Activated B cell treated with CpG ODN at 0.5 μM for 24 hours (primary cell): ENCODE data around the gene MAN1B1. TPM values are rescaled to one million over a fixed set of nuclear protein-coding genes. Genes with fewer than 3 reads are reported as not detected.

Experiments
- ATAC-seq: fragments of 200-7000 bp; cut with Tn5 transposase; one replicate; pipeline ENCODE4 v1.10.0; 2021; ENCODE audit warnings: low read depth, mild to moderate bottlenecking, moderate library complexity
- CTCF ChIA-PET: fragments of 350-600 bp; sonication (Branson Sonifier 250); formaldehyde crosslinking; loops from one replicate; lab custom pipeline; 2021; ENCODE audit warnings: antibody characterized with exemption; lab: Charles Lee
- POLR2A ChIA-PET: fragments of 350-600 bp; sonication (Branson Sonifier 250); formaldehyde crosslinking; loops from one replicate; lab custom pipeline; 2021; ENCODE audit warnings: antibody characterized with exemption; lab: Charles Lee
- DNase-seq: peaks from one replicate; pipeline ENCODE4 v3.0.0; 2022
- H3K27ac Mint-ChIP-seq: one replicate; pipeline ENCODE4 v1.8.0; 2020; ENCODE audit warnings: mixed read lengths
- H3K27me3 Mint-ChIP-seq: one replicate; pipeline ENCODE4 v1.8.0; 2021; ENCODE audit warnings: mixed read lengths
- H3K36me3 Mint-ChIP-seq: one replicate; pipeline ENCODE4 v1.8.0; 2021; ENCODE audit warnings: low read depth, mixed read lengths
- H3K4me1 Mint-ChIP-seq: one replicate; pipeline ENCODE4 v1.8.0; 2021; ENCODE audit warnings: mixed read lengths
- H3K4me3 Mint-ChIP-seq: one replicate; pipeline ENCODE4 v1.8.0; 2020; ENCODE audit warnings: mild to moderate bottlenecking, mixed read lengths
- H3K9me3 Mint-ChIP-seq: one replicate; pipeline ENCODE4 v1.8.0; 2020; ENCODE audit warnings: mixed read lengths
- CTCF ChIP-seq: fragments of 200-600 bp; IDR thresholded peaks from one replicate; pipeline ENCODE4 v1.8.0; 2022; ENCODE audit warnings: antibody characterized with exemption, mild to moderate bottlenecking
- intact Hi-C: fragments of 100-400 bp; cut with micrococcal nuclease; formaldehyde crosslinking; loops from one replicate; pipeline ENCODE4 v1.15.1; 2024
- total RNA-seq: library from RNA; stranded (reverse); gene quantifications from 2 replicates; pipeline ENCODE4 v1.2.3, GENCODE V29; 2022

The MAN1B1 gene
- total RNA-seq, 1 donor from 2014 or later: 37.7 TPM

DNA sequence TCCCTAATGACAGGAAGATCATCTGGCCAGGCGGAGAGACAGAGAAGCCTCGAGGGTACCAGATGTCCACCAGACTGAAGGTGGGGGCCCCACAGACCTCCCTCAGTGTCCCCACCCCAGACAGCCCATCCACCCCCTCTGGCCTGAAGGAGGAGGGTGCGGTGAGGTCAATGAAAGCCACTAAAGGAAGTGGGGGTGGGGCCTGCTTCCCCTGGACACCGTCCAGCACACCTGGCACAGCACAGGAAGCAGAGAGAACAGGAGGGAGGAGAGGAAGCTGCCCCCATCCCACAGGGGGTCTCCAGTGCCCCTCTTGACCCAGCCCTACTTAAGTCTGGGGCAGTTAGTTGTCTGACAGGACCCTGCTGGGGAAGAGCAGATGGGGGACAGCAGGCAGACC is 71.8 kb downstream of the MAN1B1 start:
- Mint-ChIP-seq H3K27ac (no peak overlapping the region), H3K27me3 (peaks cover 36% of the 10 kb centered on the region), H3K4me3 (no peak overlapping the region), H3K36me3 (no peaks in the 10 kb centered on the region), H3K9me3 (no peaks in the 10 kb centered on the region), H3K4me1 (peaks cover 24% of the 10 kb centered on the region)
- intact Hi-C loops: no loop called here
- ATAC-seq (no peak), DNase-seq (no peak)
- ChIA-PET POLR2A (no interaction called here), CTCF (no interaction called here)
- no peak for TF ChIP-seq CTCF

Other genes with a start within 250 kb of the MAN1B1 start
- 1.0 and 1.6 TPM in 2 replicates for gene AJM1, start 244.5 kb upstream of the MAN1B1 start, total RNA-seq
- 58.8 and 64.6 TPM in 2 replicates for gene PHPT1, start 237.6 kb upstream of the MAN1B1 start, total RNA-seq
- gene MAMDC4, start 234.6 kb upstream of the MAN1B1 start, total RNA-seq: 5.2 and 6.1 TPM in 2 replicates
- gene EDF1, start 220.7 kb upstream of the MAN1B1 start, total RNA-seq: 282 and 298 TPM in 2 replicates
- gene TRAF2, start 200.5 kb upstream of the MAN1B1 start, total RNA-seq: 49.7 and 58.2 TPM in 2 replicates
- 81.5 and 82.1 TPM in 2 replicates for gene FBXW5, start 142.2 kb upstream of the MAN1B1 start, total RNA-seq
- gene C8G, start 141.7 kb upstream of the MAN1B1 start, total RNA-seq: 0.69 and 3.4 TPM in 2 replicates
- gene LCN12, start 134.7 kb upstream of the MAN1B1 start, total RNA-seq: 2.4 TPM in 2 replicates
- not detected in 2 replicates for gene PTGDS, start 109.5 kb upstream of the MAN1B1 start, total RNA-seq
- not detected in 2 replicates for gene LCNL1, start 104.0 kb upstream of the MAN1B1 start, total RNA-seq
- gene PAXX, start 94.6 kb upstream of the MAN1B1 start, total RNA-seq: 43.4 and 47.8 TPM in 2 replicates
- not detected in 2 replicates for gene CLIC3, start 90.4 kb upstream of the MAN1B1 start, total RNA-seq
- gene ABCA2, start 58.7 kb upstream of the MAN1B1 start, total RNA-seq: 4.5 and 7.5 TPM in 2 replicates
- gene FUT7, start 54.9 kb upstream of the MAN1B1 start, total RNA-seq: 3.9 and 5.0 TPM in 2 replicates
- 0.18 TPM in 1 of 2 replicates, not detected in the other for gene NPDC1, start 40.8 kb upstream of the MAN1B1 start, total RNA-seq
- gene ENTPD2, start 32.9 kb upstream of the MAN1B1 start, total RNA-seq: not detected in 2 replicates
- 0.80 and 0.81 TPM in 2 replicates for gene SAPCD2, start 16.4 kb upstream of the MAN1B1 start, total RNA-seq
- gene UAP1L1, start 9.5 kb upstream of the MAN1B1 start, total RNA-seq: 13.4 and 17.2 TPM in 2 replicates
- 254 and 259 TPM in 2 replicates for gene DPP7, start 27.7 kb downstream of the MAN1B1 start, total RNA-seq
- 0.22 TPM in 1 of 2 replicates, not detected in the other for gene GRIN1, start 52.2 kb downstream of the MAN1B1 start, total RNA-seq
- 0.31 TPM in 1 of 2 replicates, not detected in the other for gene LRRC26, start 83.1 kb downstream of the MAN1B1 start, total RNA-seq
- gene TMEM210, start 85.1 kb downstream of the MAN1B1 start, total RNA-seq: not detected in 2 replicates
- 75.7 and 93.9 TPM in 2 replicates for gene ANAPC2, start 101.6 kb downstream of the MAN1B1 start, total RNA-seq
- 71.9 and 76.8 TPM in 2 replicates for gene SSNA1, start 101.7 kb downstream of the MAN1B1 start, total RNA-seq
- gene TPRN, start 113.8 kb downstream of the MAN1B1 start, total RNA-seq: 9.3 and 11.4 TPM in 2 replicates
- 32.7 and 34.1 TPM in 2 replicates for gene TMEM203, start 118.7 kb downstream of the MAN1B1 start, total RNA-seq
- 27.5 and 38.7 TPM in 2 replicates for gene NDOR1, start 118.7 kb downstream of the MAN1B1 start, total RNA-seq
- gene RNF208, start 135.3 kb downstream of the MAN1B1 start, total RNA-seq: 1.1 and 1.9 TPM in 2 replicates
- 0.39 and 0.53 TPM in 2 replicates for gene CYSRT1, start 138.2 kb downstream of the MAN1B1 start, total RNA-seq
- not detected in 2 replicates for gene RNF224, start 140.5 kb downstream of the MAN1B1 start, total RNA-seq
- not detected in 2 replicates for gene SLC34A3, start 143.9 kb downstream of the MAN1B1 start, total RNA-seq
- 182 and 197 TPM in 2 replicates for gene TUBB4B, start 154.3 kb downstream of the MAN1B1 start, total RNA-seq
- 0.37 TPM in 1 of 2 replicates, not detected in the other for gene STPG3, start 164.3 kb downstream of the MAN1B1 start, total RNA-seq
- gene NELFB, start 168.3 kb downstream of the MAN1B1 start, total RNA-seq: 56.1 and 58.2 TPM in 2 replicates
- gene TOR4A, start 190.7 kb downstream of the MAN1B1 start, total RNA-seq: 7.9 and 9.1 TPM in 2 replicates
- 1.9 and 3.0 TPM in 2 replicates for gene NRARP, start 215.3 kb downstream of the MAN1B1 start, total RNA-seq